Skeletal muscle tissue (tissue), 4 donors: Measurements from ENCODE around the gene CCL15. TPM values are rescaled to one million over a fixed set of nuclear protein-coding genes. Genes with fewer than 3 reads are reported as not detected.
A peak's percentile ranks its signal among the peaks of the same experiment; 100 is the strongest.
"Not testable (repeated sequence)": the region's sequence is repeated elsewhere in the genome, so short reads cannot be mapped to it uniquely, and the experiment has no call there.

Source experiments
- H3K27ac ChIP-seq: one replicate; pipeline ENCODE4 v1.7.0; 2013; ENCODE audit warnings: mild to moderate bottlenecking, low read depth, low read length, inconsistent platforms
- H3K27me3 ChIP-seq, 3 donors: one replicate each; pipeline ENCODE4 v1.7.0; 2013; ENCODE audit warnings: low read length in 3 of 3; ENCODE audit not compliant: control insufficient read depth in 3 of 3, insufficient read depth in 3 of 3
- H3K36me3 ChIP-seq, 3 donors: one replicate each; pipeline ENCODE4 v1.7.0; 2013; ENCODE audit warnings: low read length in 3 of 3; ENCODE audit not compliant: control insufficient read depth in 3 of 3, insufficient read depth in 3 of 3
- H3K4me1 ChIP-seq, 3 donors: one replicate each; pipeline ENCODE4 v1.7.0; 2013; ENCODE audit warnings: low read length in 3 of 3, mild to moderate bottlenecking in 3 of 3; ENCODE audit not compliant: control insufficient read depth in 3 of 3, insufficient read depth in 3 of 3
- H3K4me3 ChIP-seq, 3 donors: one replicate each; pipeline ENCODE4 v1.7.0; 2013; ENCODE audit warnings: low read length in 3 of 3
- H3K9ac ChIP-seq, 3 donors: one replicate each; pipeline ENCODE4 v1.7.0; 2013; ENCODE audit warnings: low read length in 3 of 3, mild to moderate bottlenecking in 3 of 3, moderate library complexity in 2 of 3, low read depth in 1 of 3
- H3K9me3 ChIP-seq, 3 donors: one replicate each; pipeline ENCODE4 v1.7.0; 2013; ENCODE audit warnings: low read length in 3 of 3; ENCODE audit not compliant: control insufficient read depth in 3 of 3
- total RNA-seq: library from RNA; depleted of rRNA; stranded (reverse); fragments of >200 nt; gene quantifications from one replicate; pipeline ENCODE4 v1.2.3, GENCODE V29; 2014
- donor health status: Osteomylitis.

The CCL15 gene
- total RNA-seq, 1 donor from 2014 or later = not detected

DNA sequence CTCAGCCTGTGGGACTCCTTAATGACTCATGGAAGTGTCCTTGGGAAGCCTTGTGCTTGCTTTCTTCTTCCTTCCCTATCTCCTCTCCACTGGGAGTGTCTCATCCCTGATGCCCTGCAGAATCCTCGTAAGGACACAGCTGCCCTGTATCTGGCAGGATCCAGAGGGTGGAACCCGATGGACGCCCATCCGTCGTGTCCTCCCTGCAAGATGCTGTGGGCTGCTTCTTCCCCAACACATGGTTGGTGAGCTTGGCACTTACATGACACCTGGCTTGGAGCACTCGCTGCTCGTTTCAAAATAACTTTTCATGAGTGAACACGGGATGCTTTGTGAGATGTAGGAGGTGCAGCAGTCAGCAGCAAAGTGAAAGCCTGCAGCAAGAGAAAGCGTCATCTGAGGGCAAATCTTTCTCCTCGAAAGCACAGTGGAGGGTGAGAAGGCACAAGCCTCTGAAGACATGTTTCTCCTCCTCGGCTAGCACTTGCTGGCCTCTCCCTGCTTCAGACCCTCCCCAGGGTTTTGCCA lies 3.3 kb downstream of the CCL15 start:
- no peak overlapping the region for H3K4me3 ChIP-seq
- H3K4me1 ChIP-seq = no peaks in the 10 kb centered on the region
- H3K27ac ChIP-seq = no peak overlapping the region
- no peaks in the 10 kb centered on the region for H3K9me3 ChIP-seq
- H3K9ac ChIP-seq = no peak overlapping the region
- H3K36me3 ChIP-seq = no peaks in the 10 kb centered on the region
- H3K27me3 ChIP-seq = peaks cover 0 to 8% (median 0%) of the 10 kb centered on the region in 3 donors

DNA sequence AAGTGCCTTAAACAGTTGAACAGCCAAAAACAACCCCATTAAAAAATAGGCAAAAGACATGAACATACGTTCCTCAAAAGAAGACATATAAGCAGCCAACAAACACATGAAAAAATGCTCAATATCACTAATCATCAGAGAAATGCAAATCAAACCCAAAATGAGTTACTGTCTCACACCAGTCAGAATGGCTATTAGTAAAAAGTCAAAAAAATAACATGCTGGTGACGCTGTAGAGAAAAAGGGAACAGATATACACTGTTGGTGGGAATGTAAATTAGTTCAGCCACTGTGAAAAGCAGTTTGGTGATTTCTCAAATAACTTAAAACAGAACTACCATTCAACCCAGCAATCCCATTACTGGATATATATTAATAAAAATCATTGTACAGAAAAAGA lies 6.0 kb downstream of the CCL15 start:
- not testable (repeated sequence) for H3K27ac ChIP-seq, H3K36me3 ChIP-seq, H3K9ac ChIP-seq

DNA sequence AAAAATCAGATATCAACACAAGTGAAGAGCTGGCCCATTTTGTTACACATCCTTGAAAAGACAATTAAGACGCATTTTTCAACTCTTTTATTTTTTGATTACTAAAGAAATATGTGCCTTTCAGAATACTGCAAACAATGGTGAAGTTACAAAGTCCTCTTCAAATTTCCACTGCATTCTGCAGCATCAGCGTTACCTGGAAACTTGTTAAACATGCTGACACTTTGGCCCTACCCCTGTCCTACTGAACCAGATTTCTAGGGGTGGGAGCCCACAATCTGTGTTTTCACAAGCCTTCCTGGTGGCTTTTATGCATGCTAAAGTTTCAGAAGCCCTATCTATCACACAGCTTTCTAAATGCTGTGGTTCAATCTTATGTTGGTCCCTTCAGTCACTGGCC lies 10.3 kb downstream of the CCL15 start:
- H3K4me1 ChIP-seq = peaks cover 3 to 8% (median 3%) of the 10 kb centered on the region in 3 donors
- H3K27me3 ChIP-seq = no peaks in the 10 kb centered on the region
- H3K27ac ChIP-seq = no peak overlapping the region
- no peaks in the 10 kb centered on the region for H3K36me3 ChIP-seq
- no peak overlapping the region for H3K9ac ChIP-seq
- no peaks in the 10 kb centered on the region for H3K9me3 ChIP-seq
- H3K4me3 ChIP-seq = no peak overlapping the region

More for the DNA sequence above, 6.0 kb downstream of the CCL15 start:
- not testable (repeated sequence) for H3K9me3 ChIP-seq, H3K4me3 ChIP-seq, H3K4me1 ChIP-seq, H3K27me3 ChIP-seq

DNA sequence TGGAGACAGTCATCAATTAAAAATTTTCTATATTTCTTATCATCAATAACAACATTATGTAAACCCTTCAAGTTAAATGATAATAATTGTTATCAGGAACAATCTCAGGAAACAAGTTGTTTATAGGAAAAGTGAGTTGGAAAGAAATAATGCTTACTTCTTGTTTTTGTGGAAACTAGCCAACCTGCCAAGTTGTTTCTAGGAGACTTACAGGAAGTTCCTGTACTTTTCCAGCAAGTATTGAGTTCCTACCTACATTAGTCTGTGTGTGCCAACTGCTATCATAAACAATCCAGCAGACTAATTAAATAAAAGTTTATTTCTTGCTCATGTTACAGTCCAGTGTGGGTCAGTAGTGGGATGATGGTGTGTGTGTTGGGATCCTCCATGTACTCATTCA lies 13.2 kb downstream of the CCL15 start:
- Histone ChIP-seq H3K27ac (no peak overlapping the region), H3K27me3 (peaks cover 0 to 6% (median 0%) of the 10 kb centered on the region in 3 donors), H3K4me1 (peaks cover 3 to 8% (median 6%) of the 10 kb centered on the region in 3 donors)

DNA sequence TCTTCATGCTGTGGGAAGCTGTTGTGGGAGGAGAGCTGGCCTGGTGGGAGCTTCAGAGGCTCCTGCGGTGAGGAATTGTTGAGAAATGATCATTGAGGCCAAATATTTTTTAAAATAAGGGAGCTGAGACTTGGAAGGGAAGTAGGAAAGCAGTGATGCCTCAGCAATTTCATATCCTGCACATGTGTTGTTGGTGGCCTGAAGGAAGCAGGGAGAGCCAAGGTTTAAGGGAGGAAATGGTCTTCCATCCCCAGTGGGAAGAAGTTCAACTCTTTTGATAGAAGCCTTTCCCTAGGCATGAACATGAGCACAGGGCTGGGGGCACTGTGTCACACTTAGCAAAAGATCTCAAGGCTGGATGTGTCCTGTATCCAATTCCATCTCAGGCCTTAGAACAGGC lies 14.7 kb downstream of the CCL15 start, which contains the start of gene CCL14:
Gene CCL14, minus strand, starts transcription at position 87 of the 400 bp plus-strand sequence. Its CDS starts 80 bp downstream, at position 7.
- H3K4me3 ChIP-seq = peak within 1 kb of the TSS in 2 of 3 donors; percentile 26 to 65
- peaks cover 3 to 8% (median 6%) of the 10 kb centered on the region in 3 donors for H3K4me1 ChIP-seq
- no peaks in the 10 kb centered on the region for H3K9me3 ChIP-seq
- no peaks in the 10 kb centered on the region for H3K36me3 ChIP-seq
- H3K9ac ChIP-seq = no peak within 1 kb of the TSS
- peak within 1 kb of the TSS; percentile 30 for H3K27ac ChIP-seq
- H3K27me3 ChIP-seq = peaks cover 0 to 6% (median 0%) of the 10 kb centered on the region in 3 donors

More for the DNA sequence above, 13.2 kb downstream of the CCL15 start:
- H3K9me3 ChIP-seq = no peaks in the 10 kb centered on the region
- no peak overlapping the region for H3K4me3 ChIP-seq
- no peak overlapping the region for H3K9ac ChIP-seq
- no peaks in the 10 kb centered on the region for H3K36me3 ChIP-seq

DNA sequence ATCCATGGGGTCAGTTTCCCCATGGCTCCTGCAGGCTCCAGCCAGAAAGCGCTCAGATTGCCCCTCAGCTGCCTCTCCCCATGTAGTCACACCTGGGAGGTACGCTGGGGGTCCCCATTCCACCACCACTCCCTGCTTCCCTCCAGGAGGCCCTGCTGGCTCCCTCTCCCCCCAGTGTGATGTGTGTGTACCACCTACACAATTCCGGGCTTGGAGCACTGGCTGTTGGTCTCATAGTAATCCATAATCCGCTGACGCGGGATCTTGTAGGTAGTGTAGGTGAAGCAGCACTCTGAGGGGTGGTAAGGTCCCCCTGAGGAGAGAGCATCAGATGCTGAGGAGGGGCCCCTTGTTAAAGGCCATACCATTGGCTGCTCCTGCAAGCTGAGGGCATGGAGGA lies 17.2 kb downstream of the CCL15 start:
- Histone ChIP-seq H3K9ac (no peak overlapping the region), H3K36me3 (no peaks in the 10 kb centered on the region), H3K4me1 (peaks cover 3 to 8% (median 6%) of the 10 kb centered on the region in 3 donors), H3K9me3 (no peaks in the 10 kb centered on the region), H3K27me3 (peaks cover 0 to 6% (median 0%) of the 10 kb centered on the region in 3 donors), H3K4me3 (peak overlapping the region in 1 of 3 donors; percentile 38), H3K27ac (no peak overlapping the region)

DNA sequence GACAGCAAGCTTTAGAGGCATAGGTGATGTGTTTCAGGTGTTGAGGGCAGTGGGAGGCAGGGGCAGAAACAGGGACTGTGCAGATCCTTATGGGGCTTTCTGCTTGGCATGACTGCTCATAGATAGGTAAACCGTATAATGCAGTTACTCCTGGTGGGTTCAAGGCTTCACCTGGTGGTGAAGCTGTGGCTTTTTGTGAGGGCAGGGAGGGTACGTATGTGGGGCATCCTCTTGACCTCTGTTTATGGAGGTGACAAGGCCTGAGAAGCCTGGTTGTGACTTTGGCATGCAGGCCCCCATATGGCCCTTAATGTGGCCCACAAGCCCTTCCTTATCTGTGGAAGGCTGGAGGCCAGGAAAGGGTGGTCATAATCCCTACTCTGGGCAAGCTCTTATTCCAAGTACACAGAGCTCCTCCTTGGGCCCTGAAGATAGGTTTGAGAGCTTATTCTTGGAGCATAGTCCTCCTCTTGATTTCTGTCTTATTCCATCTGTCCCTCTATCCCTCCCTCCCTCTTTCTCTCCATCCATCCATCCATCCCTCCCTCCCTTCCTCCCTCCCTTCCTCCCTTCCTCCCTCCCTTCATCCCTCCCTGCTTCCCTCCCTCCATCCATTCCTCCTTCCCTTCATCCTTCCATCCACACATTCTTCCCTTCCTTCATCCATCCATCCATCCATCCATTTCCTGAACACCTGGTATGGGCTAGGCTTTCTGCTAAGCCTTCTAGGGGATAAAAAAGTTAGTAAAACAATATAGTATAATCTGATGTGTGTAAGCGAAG lies 18.8 kb downstream of the CCL15 start:
- no peaks in the 10 kb centered on the region for H3K9me3 ChIP-seq
- H3K27ac ChIP-seq = no peak overlapping the region
- no peak overlapping the region for H3K4me3 ChIP-seq

DNA sequence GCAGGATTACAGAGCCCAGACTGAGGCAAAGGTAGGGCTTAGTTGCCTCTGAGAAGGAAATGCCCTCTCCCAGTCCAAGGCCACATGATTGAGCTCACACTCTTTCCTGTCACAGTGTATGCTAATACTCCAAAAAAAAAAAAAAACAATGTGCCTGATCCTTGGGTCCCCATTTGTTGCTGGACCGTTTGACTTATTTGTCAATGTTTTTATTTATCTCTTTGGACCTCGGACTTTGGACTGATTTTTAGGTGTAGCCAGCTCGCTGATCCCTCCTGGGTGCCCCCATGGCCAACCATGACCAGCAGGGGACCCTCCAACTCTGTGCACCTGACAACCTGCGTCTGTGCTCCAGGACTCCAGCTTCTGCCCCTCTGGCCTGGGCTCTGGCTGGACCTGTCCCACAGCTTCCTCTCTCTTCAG lies 19.4 kb downstream of the CCL15 start:
- Histone ChIP-seq H3K9ac (no peak overlapping the region), H3K9me3 (no peaks in the 10 kb centered on the region), H3K27ac (no peak overlapping the region), H3K4me3 (no peak overlapping the region), H3K27me3 (peaks cover 0 to 6% (median 5%) of the 10 kb centered on the region in 3 donors), H3K4me1 (peaks cover 0 to 3% (median 3%) of the 10 kb centered on the region in 3 donors), H3K36me3 (no peaks in the 10 kb centered on the region)

More for the DNA sequence above, 18.8 kb downstream of the CCL15 start:
- Histone ChIP-seq H3K9ac (no peak overlapping the region), H3K4me1 (peaks cover 3 to 6% (median 4%) of the 10 kb centered on the region in 3 donors), H3K36me3 (no peaks in the 10 kb centered on the region), H3K27me3 (peaks cover 0 to 6% (median 5%) of the 10 kb centered on the region in 3 donors)

DNA sequence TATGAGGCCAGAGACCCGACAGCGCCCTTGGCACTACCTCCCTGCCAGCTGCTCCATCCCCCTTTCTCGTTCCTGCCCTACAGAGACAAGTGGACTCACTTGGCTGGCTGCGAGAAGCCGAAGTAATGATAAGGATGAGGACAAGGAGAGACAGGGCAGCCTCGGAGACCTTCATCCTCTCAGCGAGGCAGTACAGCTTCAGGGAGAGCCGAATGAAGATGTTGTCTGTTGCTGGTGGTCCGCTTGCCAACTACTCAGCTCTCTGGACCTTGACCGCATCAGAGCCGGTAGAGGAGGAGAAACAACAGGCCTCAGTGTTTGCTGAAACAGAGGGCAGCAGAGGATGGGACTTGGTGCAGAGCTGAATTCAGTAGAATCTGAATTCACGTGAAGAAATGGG lies 20.1 kb downstream of the CCL15 start, which contains the start of gene CCL16:
Gene CCL16, minus strand, starts transcription at position 252 of the 400 bp plus-strand sequence. Its CDS starts 77 bp downstream, at position 175.
- H3K36me3 ChIP-seq = no peaks in the 10 kb centered on the region
- H3K9me3 ChIP-seq = no peaks in the 10 kb centered on the region
- peaks cover 0 to 3% (median 0%) of the 10 kb centered on the region in 3 donors for H3K4me1 ChIP-seq
- H3K27me3 ChIP-seq = peaks cover 0 to 6% (median 5%) of the 10 kb centered on the region in 3 donors
- H3K4me3 ChIP-seq = no peak within 1 kb of the TSS
- H3K9ac ChIP-seq = no peak within 1 kb of the TSS
- no peak within 1 kb of the TSS for H3K27ac ChIP-seq

DNA sequence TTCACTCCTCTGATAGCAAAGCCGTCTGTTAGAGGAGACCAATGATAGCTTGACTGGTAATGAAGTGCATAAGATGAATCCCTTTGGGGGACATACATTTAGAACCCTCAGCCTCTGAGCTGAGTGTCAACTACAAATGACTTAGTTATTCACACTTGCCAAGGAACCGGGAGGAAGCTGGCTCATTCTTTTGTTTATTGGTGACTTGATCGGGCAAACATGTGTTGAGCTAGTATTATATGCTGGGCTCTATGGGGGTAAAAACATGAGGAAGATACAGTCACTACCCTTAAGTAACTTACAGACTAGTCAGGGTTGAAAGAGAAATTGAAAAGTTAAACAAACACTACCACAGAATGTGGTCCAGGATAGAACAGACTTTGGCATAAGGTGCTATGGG lies 23.0 kb downstream of the CCL15 start:
- H3K27ac ChIP-seq = no peak overlapping the region
- H3K4me1 ChIP-seq = peaks cover 0 to 6% (median 0%) of the 10 kb centered on the region in 3 donors
- no peak overlapping the region for H3K9ac ChIP-seq
- no peak overlapping the region for H3K4me3 ChIP-seq
- no peaks in the 10 kb centered on the region for H3K9me3 ChIP-seq
- H3K27me3 ChIP-seq = peaks cover 0 to 5% (median 0%) of the 10 kb centered on the region in 3 donors
- no peaks in the 10 kb centered on the region for H3K36me3 ChIP-seq
